GM23338 (cell line): Measurements from ENCODE around the gene FRMD4A.

Experiments
- CREB1 ChIP-seq: fragments of 250-450 bp; sonication (Bioruptor Pico); IDR thresholded peaks from 2 replicates; pipeline ENCODE4 v1.5.0; 2020; ENCODE audit warnings: low read depth, mild to moderate bottlenecking, moderate library complexity
- CTCF ChIP-seq, 2 experiments: fragments of 200-600 bp in 1 of 2; sonication (generic) in 1 of 2; conservative IDR thresholded peaks; 2 replicates each; pipeline versions ENCODE4 v1.5.1 to v1.6.1; 2016 to 2017; ENCODE audit warnings: antibody characterized with exemption in 2 of 2, low read depth in 2 of 2, mild to moderate bottlenecking in 2 of 2, moderate library complexity in 1 of 2
- EZH2 ChIP-seq: fragments of 200-600 bp; sonication (generic); IDR thresholded peaks from one replicate; pipeline ENCODE4 v1.8.0; 2017; ENCODE audit warnings: antibody characterized with exemption, mild to moderate bottlenecking, low read depth; ENCODE audit not compliant: unreplicated experiment
- EZH2phosphoT487 ChIP-seq: fragments of 200-600 bp; sonication (generic); IDR thresholded peaks from one replicate; pipeline ENCODE4 v1.8.1; 2018; ENCODE audit warnings: antibody characterized with exemption; ENCODE audit not compliant: unreplicated experiment
- JUNB ChIP-seq: IDR thresholded peaks from one replicate; pipeline ENCODE4 v1.6.1; 2016; ENCODE audit warnings: antibody characterized with exemption; ENCODE audit not compliant: unreplicated experiment
- NANOG ChIP-seq: IDR thresholded peaks from 2 replicates; pipeline ENCODE4 v1.6.1; 2016; ENCODE audit warnings: antibody characterized with exemption, borderline replicate concordance
- POLR2AphosphoS5 ChIP-seq: IDR thresholded peaks from 2 replicates; pipeline ENCODE4 v1.6.1; 2016; ENCODE audit warnings: antibody characterized with exemption, low read depth
- REST ChIP-seq: IDR thresholded peaks from one replicate; pipeline ENCODE4 v1.6.1; 2018; ENCODE audit warnings: antibody characterized with exemption; ENCODE audit not compliant: unreplicated experiment
- STAT1 ChIP-seq: IDR thresholded peaks from one replicate; pipeline ENCODE4 v1.6.1; 2016; ENCODE audit warnings: antibody characterized with exemption; ENCODE audit not compliant: unreplicated experiment
- ZNF114 ChIP-seq: fragments of 250-450 bp; sonication (Bioruptor Pico); IDR thresholded peaks from 2 replicates; pipeline ENCODE4 v1.5.0; 2020; ENCODE audit warnings: mild to moderate bottlenecking, moderate library complexity
- ZNF331 ChIP-seq: fragments of 250-450 bp; sonication (Bioruptor Pico); IDR thresholded peaks from 2 replicates; pipeline ENCODE4 v1.5.0; 2020; ENCODE audit warnings: low read depth, mild to moderate bottlenecking, moderate library complexity
- TF ChIP-seq, protein P1 (sequence below): IDR thresholded peaks from 2 replicates; pipeline ENCODE4 v1.6.1; 2016; ENCODE audit warnings: antibody characterized with exemption
- TF ChIP-seq, protein P2 (sequence below): fragments of 250-450 bp; sonication (Bioruptor Pico); IDR thresholded peaks from 2 replicates; pipeline ENCODE4 v1.5.0; 2020; ENCODE audit warnings: mild to moderate bottlenecking, moderate library complexity

DNA sequence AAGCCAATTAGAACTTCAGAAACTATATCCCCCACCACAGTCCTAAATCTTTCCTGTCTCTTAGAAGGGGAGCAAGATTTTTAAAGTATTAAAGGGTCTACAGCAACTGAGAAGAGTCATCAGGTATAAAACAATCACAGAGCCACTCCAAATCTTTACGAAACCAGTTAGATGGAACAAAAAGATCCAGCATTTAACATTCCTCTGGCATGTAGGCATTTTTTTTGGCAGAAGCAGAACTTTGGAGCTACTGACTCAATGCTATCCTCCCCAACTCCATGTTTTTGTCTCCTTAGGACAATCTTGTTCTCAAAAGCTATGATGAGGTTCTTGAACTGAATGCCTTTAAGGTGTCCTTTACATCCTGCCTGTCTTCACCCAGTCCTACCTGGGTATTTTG, 410.7 kb downstream of the FRMD4A start:
- no peak for TF ChIP-seq CREB1
- no peak for TF ChIP-seq CTCF (conservative IDR thresholded peaks at IDR 0.05; ENCODE audit: low read depth in 2 of 2)
- TF ChIP-seq POLR2AphosphoS5, result no peak
- TF ChIP-seq EZH2phosphoT487, result no peak
- TF ChIP-seq EZH2, result no peak
- no peak for TF ChIP-seq REST
- TF ChIP-seq JUNB, result no peak
- TF ChIP-seq ZNF114 (CRISPR knock-in tag), result no peak
- TF ChIP-seq, protein P1, sequence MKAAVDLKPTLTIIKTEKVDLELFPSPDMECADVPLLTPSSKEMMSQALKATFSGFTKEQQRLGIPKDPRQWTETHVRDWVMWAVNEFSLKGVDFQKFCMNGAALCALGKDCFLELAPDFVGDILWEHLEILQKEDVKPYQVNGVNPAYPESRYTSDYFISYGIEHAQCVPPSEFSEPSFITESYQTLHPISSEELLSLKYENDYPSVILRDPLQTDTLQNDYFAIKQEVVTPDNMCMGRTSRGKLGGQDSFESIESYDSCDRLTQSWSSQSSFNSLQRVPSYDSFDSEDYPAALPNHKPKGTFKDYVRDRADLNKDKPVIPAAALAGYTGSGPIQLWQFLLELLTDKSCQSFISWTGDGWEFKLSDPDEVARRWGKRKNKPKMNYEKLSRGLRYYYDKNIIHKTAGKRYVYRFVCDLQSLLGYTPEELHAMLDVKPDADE, result no peak
- TF ChIP-seq NANOG, result no peak
- TF ChIP-seq, protein P2, sequence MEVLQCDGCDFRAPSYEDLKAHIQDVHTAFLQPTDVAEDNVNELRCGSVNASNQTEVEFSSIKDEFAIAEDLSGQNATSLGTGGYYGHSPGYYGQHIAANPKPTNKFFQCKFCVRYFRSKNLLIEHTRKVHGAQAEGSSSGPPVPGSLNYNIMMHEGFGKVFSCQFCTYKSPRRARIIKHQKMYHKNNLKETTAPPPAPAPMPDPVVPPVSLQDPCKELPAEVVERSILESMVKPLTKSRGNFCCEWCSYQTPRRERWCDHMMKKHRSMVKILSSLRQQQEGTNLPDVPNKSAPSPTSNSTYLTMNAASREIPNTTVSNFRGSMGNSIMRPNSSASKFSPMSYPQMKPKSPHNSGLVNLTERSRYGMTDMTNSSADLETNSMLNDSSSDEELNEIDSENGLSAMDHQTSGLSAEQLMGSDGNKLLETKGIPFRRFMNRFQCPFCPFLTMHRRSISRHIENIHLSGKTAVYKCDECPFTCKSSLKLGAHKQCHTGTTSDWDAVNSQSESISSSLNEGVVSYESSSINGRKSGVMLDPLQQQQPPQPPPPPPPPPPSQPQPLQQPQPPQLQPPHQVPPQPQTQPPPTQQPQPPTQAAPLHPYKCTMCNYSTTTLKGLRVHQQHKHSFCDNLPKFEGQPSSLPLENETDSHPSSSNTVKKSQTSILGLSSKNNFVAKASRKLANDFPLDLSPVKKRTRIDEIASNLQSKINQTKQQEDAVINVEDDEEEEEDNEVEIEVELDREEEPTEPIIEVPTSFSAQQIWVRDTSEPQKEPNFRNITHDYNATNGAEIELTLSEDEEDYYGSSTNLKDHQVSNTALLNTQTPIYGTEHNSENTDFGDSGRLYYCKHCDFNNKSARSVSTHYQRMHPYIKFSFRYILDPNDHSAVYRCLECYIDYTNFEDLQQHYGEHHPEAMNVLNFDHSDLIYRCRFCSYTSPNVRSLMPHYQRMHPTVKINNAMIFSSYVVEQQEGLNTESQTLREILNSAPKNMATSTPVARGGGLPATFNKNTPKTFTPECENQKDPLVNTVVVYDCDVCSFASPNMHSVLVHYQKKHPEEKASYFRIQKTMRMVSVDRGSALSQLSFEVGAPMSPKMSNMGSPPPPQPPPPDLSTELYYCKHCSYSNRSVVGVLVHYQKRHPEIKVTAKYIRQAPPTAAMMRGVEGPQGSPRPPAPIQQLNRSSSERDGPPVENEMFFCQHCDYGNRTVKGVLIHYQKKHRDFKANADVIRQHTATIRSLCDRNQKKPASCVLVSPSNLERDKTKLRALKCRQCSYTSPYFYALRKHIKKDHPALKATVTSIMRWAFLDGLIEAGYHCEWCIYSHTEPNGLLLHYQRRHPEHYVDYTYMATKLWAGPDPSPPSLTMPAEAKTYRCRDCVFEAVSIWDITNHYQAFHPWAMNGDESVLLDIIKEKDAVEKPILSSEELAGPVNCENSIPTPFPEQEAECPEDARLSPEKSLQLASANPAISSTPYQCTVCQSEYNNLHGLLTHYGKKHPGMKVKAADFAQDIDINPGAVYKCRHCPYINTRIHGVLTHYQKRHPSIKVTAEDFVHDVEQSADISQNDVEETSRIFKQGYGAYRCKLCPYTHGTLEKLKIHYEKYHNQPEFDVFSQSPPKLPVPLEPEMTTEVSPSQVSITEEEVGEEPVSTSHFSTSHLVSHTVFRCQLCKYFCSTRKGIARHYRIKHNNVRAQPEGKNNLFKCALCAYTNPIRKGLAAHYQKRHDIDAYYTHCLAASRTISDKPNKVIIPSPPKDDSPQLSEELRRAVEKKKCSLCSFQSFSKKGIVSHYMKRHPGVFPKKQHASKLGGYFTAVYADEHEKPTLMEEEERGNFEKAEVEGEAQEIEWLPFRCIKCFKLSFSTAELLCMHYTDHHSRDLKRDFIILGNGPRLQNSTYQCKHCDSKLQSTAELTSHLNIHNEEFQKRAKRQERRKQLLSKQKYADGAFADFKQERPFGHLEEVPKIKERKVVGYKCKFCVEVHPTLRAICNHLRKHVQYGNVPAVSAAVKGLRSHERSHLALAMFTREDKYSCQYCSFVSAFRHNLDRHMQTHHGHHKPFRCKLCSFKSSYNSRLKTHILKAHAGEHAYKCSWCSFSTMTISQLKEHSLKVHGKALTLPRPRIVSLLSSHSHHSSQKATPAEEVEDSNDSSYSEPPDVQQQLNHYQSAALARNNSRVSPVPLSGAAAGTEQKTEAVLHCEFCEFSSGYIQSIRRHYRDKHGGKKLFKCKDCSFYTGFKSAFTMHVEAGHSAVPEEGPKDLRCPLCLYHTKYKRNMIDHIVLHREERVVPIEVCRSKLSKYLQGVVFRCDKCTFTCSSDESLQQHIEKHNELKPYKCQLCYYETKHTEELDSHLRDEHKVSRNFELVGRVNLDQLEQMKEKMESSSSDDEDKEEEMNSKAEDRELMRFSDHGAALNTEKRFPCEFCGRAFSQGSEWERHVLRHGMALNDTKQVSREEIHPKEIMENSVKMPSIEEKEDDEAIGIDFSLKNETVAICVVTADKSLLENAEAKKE (CRISPR knock-in tag), result no peak
- no peak for TF ChIP-seq STAT1
- TF ChIP-seq ZNF331, result no peak
